Measurements from ENCODE around the gene DNAJC22. TPM values are rescaled to one million over a fixed set of nuclear protein-coding genes. Genes with fewer than 3 reads are reported as not detected.
A peak's percentile ranks its signal among the peaks of the same experiment; 100 is the strongest.

DNAJC22 gene
- total RNA-seq = under 1 TPM in 1 of 4 donors, not detected in 3; 0.08 TPM
- under 1 TPM in 1 of 3 donors, not detected in 2; 0.03 TPM for polyA plus RNA-seq
- long read RNA-seq, donor 1 = 0 reads
- long read RNA-seq, donor 2 = 0 reads

DNA sequence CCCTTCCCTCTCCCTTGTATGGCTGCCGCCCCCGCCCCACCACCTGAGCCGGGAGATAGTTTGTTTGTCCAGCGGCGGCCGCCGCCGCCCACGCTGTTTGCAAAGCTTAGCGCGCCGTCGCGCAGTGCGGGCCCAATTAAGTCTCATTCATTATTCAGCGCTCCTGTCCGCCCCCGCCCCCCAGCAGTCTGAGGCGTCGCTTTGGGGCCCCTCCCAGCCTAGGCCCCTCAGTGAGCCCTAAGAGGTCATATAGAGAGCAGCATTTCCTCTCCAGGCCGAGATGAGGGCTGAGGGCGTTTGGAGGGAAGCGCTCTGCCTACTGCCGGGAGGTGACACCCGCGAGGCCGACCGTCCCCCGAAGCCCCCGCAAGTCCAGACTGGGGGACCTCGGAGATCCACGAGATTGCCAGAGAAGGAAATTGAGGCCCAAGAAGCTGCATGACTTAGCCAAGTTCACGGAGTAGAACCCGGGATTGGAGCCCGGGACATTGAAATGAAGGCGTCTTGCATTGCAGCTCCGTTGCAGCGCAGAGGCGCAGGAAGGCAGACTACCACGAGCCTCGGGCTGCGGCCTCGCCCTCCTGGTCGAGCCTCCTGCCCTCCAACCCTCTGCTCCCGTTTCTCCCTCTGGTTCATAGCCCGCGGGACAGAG is at the start of gene DNAJC22:
Gene DNAJC22, plus strand, starts transcription at position 230 of the 652 bp plus-strand sequence. CDS start 1,985 bp downstream, outside the sequence.
- Histone ChIP-seq H3K4me3 (peak within 1 kb of the TSS; percentile 63), H3K27ac (no peak within 1 kb of the TSS), H3K27me3 (ENCODE audit: insufficient read depth in 3 of 3, low read length in 2 of 3) (peaks cover 0 to 96% (median 31%) of the 10 kb centered on the region in 3 donors), H3K4me1 (peaks cover 40% of the 10 kb centered on the region), H3K36me3 (ENCODE audit: insufficient read depth in 1 of 2, low read depth in 1 of 2) (no peaks in the 10 kb centered on the region), H3K9me3 (no peaks in the 10 kb centered on the region)
- ATAC-seq (peak in 2 of 4 donors; percentile 14 to 33), DNase-seq (no peak)
- intact Hi-C loops (cut with DNase I) = no loop called here
- 2 to 3% (median 2%) methylated on average over 38 to 47 of the region's 47 CpGs for WGBS, 3 donors
- TF ChIP-seq, protein P1, sequence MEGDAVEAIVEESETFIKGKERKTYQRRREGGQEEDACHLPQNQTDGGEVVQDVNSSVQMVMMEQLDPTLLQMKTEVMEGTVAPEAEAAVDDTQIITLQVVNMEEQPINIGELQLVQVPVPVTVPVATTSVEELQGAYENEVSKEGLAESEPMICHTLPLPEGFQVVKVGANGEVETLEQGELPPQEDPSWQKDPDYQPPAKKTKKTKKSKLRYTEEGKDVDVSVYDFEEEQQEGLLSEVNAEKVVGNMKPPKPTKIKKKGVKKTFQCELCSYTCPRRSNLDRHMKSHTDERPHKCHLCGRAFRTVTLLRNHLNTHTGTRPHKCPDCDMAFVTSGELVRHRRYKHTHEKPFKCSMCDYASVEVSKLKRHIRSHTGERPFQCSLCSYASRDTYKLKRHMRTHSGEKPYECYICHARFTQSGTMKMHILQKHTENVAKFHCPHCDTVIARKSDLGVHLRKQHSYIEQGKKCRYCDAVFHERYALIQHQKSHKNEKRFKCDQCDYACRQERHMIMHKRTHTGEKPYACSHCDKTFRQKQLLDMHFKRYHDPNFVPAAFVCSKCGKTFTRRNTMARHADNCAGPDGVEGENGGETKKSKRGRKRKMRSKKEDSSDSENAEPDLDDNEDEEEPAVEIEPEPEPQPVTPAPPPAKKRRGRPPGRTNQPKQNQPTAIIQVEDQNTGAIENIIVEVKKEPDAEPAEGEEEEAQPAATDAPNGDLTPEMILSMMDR (IDR thresholded peaks at IDR 0.05) = no peak

DNA sequence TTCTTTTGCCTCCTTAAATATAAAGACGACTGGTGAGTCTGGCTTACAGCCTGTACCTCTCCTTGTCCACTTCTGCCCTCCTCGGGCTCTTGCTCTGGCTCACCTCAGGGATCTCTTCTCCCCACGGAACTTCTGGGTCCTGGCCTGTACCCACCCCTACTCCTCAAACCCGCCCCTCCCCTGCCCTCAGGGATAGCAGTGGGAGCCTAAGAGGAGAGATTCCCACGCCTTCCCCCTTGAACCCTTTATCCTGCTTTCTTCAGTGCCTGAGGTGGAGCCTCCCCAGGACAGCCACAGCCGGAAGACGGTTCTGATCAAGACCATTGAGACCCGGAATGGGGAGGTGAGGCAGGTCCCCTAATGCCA is 49.0 kb upstream of the DNAJC22 start:
- Histone ChIP-seq H3K9me3 (no peaks in the 10 kb centered on the region), H3K36me3 (ENCODE audit: insufficient read depth in 1 of 2, low read depth in 1 of 2) (no peaks in the 10 kb centered on the region), H3K27ac (no peak overlapping the region), H3K27me3 (ENCODE audit: insufficient read depth in 3 of 3, low read length in 2 of 3) (peaks cover 0 to 64% (median 34%) of the 10 kb centered on the region in 3 donors), H3K4me1 (peaks cover 6% of the 10 kb centered on the region), H3K4me3 (peak overlapping the region; percentile 41)
- 20 to 28% (median 21%) methylated on average over 8 of the region's 8 CpGs for WGBS, 3 donors
- ATAC-seq = peak in 1 of 4 donors; percentile 19
- intact Hi-C loops (cut with DNase I) = no loop called here
- DNase-seq = no peak
- TF ChIP-seq, protein P1 (IDR thresholded peaks at IDR 0.05) = no peak

DNA sequence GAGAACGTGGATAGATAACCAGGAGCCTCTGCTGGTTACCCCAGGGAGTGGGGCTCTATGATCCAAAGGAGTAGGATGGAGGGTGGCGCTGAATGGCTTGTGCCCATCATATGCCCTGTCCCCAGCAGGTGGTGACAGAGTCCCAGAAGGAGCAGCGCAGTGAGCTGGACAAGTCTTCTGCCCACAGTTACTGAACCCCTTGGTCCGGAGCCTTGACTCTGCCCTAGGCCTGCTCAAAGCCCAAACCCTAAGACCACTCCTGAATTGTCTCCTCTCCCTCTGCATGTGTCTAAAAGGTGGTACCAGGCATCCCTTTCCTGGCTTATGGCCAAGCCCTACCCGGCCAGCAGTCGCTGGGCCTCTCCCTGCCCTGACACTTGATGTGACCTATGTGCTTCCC is 48.5 kb upstream of the DNAJC22 start:
- 59 to 73% (median 63%) methylated on average over 6 of the region's 6 CpGs for WGBS, 3 donors
- H3K4me1 ChIP-seq = peaks cover 6% of the 10 kb centered on the region
- peak in 1 of 4 donors; percentile 30 for ATAC-seq

DNA sequence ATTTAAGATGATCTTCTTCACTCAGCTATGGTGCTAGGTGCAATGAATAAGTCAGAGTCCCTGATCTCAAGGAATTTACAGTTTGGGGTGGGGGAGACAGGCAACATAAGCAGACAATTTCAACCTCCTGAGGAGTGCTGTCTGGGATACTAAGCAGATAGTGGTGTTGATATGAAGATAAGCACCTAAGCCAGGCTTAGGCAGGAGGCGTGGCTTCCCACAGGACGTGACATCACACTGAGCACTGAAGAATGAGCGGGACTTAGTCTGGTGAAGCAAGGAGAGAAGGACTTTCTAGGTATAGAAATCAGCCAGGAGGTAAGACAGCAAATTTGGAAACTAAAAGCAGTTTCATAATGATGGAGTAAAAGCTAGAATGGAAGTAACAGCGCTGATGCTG is 44.9 kb upstream of the DNAJC22 start:
- Histone ChIP-seq H3K4me1 (peaks cover 5% of the 10 kb centered on the region), H3K36me3 (ENCODE audit: insufficient read depth in 1 of 2, low read depth in 1 of 2) (no peaks in the 10 kb centered on the region), H3K27ac (no peak overlapping the region), H3K4me3 (no peak overlapping the region), H3K9me3 (no peaks in the 10 kb centered on the region), H3K27me3 (ENCODE audit: insufficient read depth in 3 of 3, low read length in 2 of 3) (peaks cover 0 to 45% (median 15%) of the 10 kb centered on the region in 3 donors)
- DNase-seq (no peak), ATAC-seq (no peak)
- TF ChIP-seq, protein P1 (IDR thresholded peaks at IDR 0.05) = no peak
- 73 to 80% (median 77%) methylated on average over 4 of the region's 4 CpGs for WGBS, 3 donors
- intact Hi-C loops (cut with DNase I) = no loop called here

More for the DNA sequence above, 48.5 kb upstream of the DNAJC22 start:
- H3K27me3 ChIP-seq (ENCODE audit: insufficient read depth in 3 of 3, low read length in 2 of 3) = peaks cover 0 to 69% (median 34%) of the 10 kb centered on the region in 3 donors
- intact Hi-C loops (cut with DNase I) = no loop called here
- no peak for DNase-seq
- TF ChIP-seq, protein P1 (IDR thresholded peaks at IDR 0.05) = no peak
- H3K9me3 ChIP-seq = no peaks in the 10 kb centered on the region
- no peak overlapping the region for H3K27ac ChIP-seq
- no peaks in the 10 kb centered on the region for H3K36me3 ChIP-seq (ENCODE audit: insufficient read depth in 1 of 2, low read depth in 1 of 2)
- H3K4me3 ChIP-seq = no peak overlapping the region

Measured in psoas muscle (tissue), 8 donors.